Neutrophil (primary cell): ENCODE results near the gene NNMT.

Source experiments
- H3K27ac ChIP-seq: fragments of 200-600 bp; sonication (generic); 2 replicates; pipeline ENCODE4 v1.5.1; 2016; ENCODE audit warnings: mild to moderate bottlenecking, moderate library complexity
- H3K27me3 ChIP-seq: fragments of 200-600 bp; sonication (generic); 2 replicates; pipeline ENCODE4 v1.6.0; 2016; ENCODE audit warnings: mild to moderate bottlenecking
- H3K36me3 ChIP-seq: fragments of 200-600 bp; sonication (generic); 2 replicates; pipeline ENCODE4 v1.5.1; 2017
- H3K4me1 ChIP-seq, 2 experiments: fragments of 200-600 bp in 1 of 2; sonication (generic) in 1 of 2; 1 replicate in 1 of 2; 2 replicates in 1 of 2; pipeline versions ENCODE4 v1.5.1 to v1.6.1; 2013 to 2016; ENCODE audit warnings: low read depth in 1 of 2, low read length in 1 of 2, mild to moderate bottlenecking in 1 of 2, moderate library complexity in 1 of 2; ENCODE audit not compliant: control insufficient read depth in 1 of 2, insufficient read depth in 1 of 2
- H3K4me3 ChIP-seq, 2 experiments: fragments of 200-600 bp in 1 of 2; sonication (generic) in 1 of 2; 1 replicate in 1 of 2; 2 replicates in 1 of 2; pipeline ENCODE4 v1.5.1; 2013 to 2016; ENCODE audit warnings: low read depth in 1 of 2, low read length in 1 of 2, mild to moderate bottlenecking in 1 of 2, moderate library complexity in 1 of 2
- H3K9me3 ChIP-seq: fragments of 200-600 bp; sonication (generic); 2 replicates; pipeline ENCODE4 v1.5.1; 2016
- TF ChIP-seq, protein P1 (sequence below): fragments of 200-600 bp; sonication (generic); IDR thresholded peaks from 2 replicates; pipeline ENCODE4 v1.5.1; 2016; ENCODE audit warnings: antibody characterized with exemption

NNMT gene

GRCh38 chr11:114276077-114276476, 20.1 kb upstream of the NNMT start:
- Histone ChIP-seq H3K36me3 (no peaks in the 10 kb centered on the region), H3K4me3 (no peak overlapping the region), H3K9me3 (no peaks in the 10 kb centered on the region), H3K4me1 (peaks cover 0 to 7% of the 10 kb centered on the region in 2 experiments), H3K27me3 (peaks cover 81% of the 10 kb centered on the region), H3K27ac (no peak overlapping the region)
- TF ChIP-seq, protein P1, sequence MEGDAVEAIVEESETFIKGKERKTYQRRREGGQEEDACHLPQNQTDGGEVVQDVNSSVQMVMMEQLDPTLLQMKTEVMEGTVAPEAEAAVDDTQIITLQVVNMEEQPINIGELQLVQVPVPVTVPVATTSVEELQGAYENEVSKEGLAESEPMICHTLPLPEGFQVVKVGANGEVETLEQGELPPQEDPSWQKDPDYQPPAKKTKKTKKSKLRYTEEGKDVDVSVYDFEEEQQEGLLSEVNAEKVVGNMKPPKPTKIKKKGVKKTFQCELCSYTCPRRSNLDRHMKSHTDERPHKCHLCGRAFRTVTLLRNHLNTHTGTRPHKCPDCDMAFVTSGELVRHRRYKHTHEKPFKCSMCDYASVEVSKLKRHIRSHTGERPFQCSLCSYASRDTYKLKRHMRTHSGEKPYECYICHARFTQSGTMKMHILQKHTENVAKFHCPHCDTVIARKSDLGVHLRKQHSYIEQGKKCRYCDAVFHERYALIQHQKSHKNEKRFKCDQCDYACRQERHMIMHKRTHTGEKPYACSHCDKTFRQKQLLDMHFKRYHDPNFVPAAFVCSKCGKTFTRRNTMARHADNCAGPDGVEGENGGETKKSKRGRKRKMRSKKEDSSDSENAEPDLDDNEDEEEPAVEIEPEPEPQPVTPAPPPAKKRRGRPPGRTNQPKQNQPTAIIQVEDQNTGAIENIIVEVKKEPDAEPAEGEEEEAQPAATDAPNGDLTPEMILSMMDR: no peak

GRCh38 chr11:114277637-114278341, 18.4 kb upstream of the NNMT start:
- Histone ChIP-seq H3K36me3 (no peaks in the 10 kb centered on the region), H3K9me3 (no peaks in the 10 kb centered on the region), H3K27me3 (peaks cover 64% of the 10 kb centered on the region), H3K27ac (no peak overlapping the region), H3K4me3 (no peak overlapping the region), H3K4me1 (peaks cover 0 to 7% of the 10 kb centered on the region in 2 experiments)
- TF ChIP-seq, protein P1: no peak

GRCh38 chr11:114278342-114279065, 17.7 kb upstream of the NNMT start:
- Histone ChIP-seq H3K4me3 (no peak overlapping the region), H3K36me3 (no peaks in the 10 kb centered on the region), H3K9me3 (no peaks in the 10 kb centered on the region), H3K27ac (no peak overlapping the region), H3K27me3 (peaks cover 57% of the 10 kb centered on the region), H3K4me1 (peaks cover 0 to 7% of the 10 kb centered on the region in 2 experiments)
- TF ChIP-seq, protein P1: no peak

GRCh38 chr11:114279792-114280546, 16.2 kb upstream of the NNMT start:
- TF ChIP-seq, protein P1: no peak
- peaks cover 0 to 7% of the 10 kb centered on the region in 2 experiments for H3K4me1 ChIP-seq
- H3K9me3 ChIP-seq: no peaks in the 10 kb centered on the region
- no peaks in the 10 kb centered on the region for H3K36me3 ChIP-seq
- no peak overlapping the region for H3K4me3 ChIP-seq
- H3K27ac ChIP-seq: no peak overlapping the region
- peaks cover 42% of the 10 kb centered on the region for H3K27me3 ChIP-seq

GRCh38 chr11:114280696-114281095, 15.5 kb upstream of the NNMT start:
- Histone ChIP-seq H3K36me3 (no peaks in the 10 kb centered on the region), H3K27ac (no peak overlapping the region), H3K4me1 (peaks cover 0 to 7% of the 10 kb centered on the region in 2 experiments), H3K4me3 (no peak overlapping the region), H3K9me3 (no peaks in the 10 kb centered on the region), H3K27me3 (peaks cover 35% of the 10 kb centered on the region)
- TF ChIP-seq, protein P1: no peak
